Lower leg skin (tissue), 4 donors: ENCODE results near the gene DUSP9. TPM values are rescaled to one million over a fixed set of nuclear protein-coding genes. Genes with fewer than 3 reads are reported as not detected.

Experiments used
- DNase-seq, 2 donors: peaks; one replicate each; pipeline ENCODE4 v3.0.0-alpha.2; 2019; ENCODE audit warnings: low spot score in 2 of 2
- H3K4me3 ChIP-seq: fragments of 200-600 bp; sonication (generic); 2 replicates; pipeline ENCODE4 v1.5.1; 2017; ENCODE audit warnings: mild to moderate bottlenecking, low read depth; ENCODE audit not compliant: poor library complexity, severe bottlenecking
- POLR2A ChIP-seq, 2 donors: fragments of 450-650 bp; IDR thresholded peaks; one replicate each; pipeline ENCODE4 v1.6.1; 2016 to 2017; ENCODE audit warnings: antibody characterized with exemption in 2 of 2, mild to moderate bottlenecking in 1 of 2, moderate library complexity in 1 of 2
- WGBS, 2 donors: methylation state at CpG; one replicate each; pipeline ENCODE4 v1.1.5; 2018; 5-methylcytosine and 5-hydroxymethylcytosine counted together
- intact Hi-C: fragments of 100-400 bp; cut with DNase I; formaldehyde crosslinking; loops from one replicate; pipeline ENCODE4 v1.15.0; 2023; ENCODE audit warnings: low total_unique reads
- total RNA-seq, 4 donors: library from RNA; depleted of rRNA; stranded (reverse); fragments of >200 nt; gene quantifications; one replicate each; pipeline ENCODE4 v1.1.0, GENCODE V29; 2016
- TF ChIP-seq, protein P1 (sequence below), 3 donors: fragments of 450-650 bp; IDR thresholded peaks; one replicate each; pipeline ENCODE4 v1.5.1; 2016; ENCODE audit warnings: antibody characterized with exemption in 3 of 3, mild to moderate bottlenecking in 3 of 3, moderate library complexity in 2 of 3

Gene DUSP9
- total RNA-seq, 4 donors from 2014 or later = 0.13 to 0.20 TPM; not detected in 2

DNA sequence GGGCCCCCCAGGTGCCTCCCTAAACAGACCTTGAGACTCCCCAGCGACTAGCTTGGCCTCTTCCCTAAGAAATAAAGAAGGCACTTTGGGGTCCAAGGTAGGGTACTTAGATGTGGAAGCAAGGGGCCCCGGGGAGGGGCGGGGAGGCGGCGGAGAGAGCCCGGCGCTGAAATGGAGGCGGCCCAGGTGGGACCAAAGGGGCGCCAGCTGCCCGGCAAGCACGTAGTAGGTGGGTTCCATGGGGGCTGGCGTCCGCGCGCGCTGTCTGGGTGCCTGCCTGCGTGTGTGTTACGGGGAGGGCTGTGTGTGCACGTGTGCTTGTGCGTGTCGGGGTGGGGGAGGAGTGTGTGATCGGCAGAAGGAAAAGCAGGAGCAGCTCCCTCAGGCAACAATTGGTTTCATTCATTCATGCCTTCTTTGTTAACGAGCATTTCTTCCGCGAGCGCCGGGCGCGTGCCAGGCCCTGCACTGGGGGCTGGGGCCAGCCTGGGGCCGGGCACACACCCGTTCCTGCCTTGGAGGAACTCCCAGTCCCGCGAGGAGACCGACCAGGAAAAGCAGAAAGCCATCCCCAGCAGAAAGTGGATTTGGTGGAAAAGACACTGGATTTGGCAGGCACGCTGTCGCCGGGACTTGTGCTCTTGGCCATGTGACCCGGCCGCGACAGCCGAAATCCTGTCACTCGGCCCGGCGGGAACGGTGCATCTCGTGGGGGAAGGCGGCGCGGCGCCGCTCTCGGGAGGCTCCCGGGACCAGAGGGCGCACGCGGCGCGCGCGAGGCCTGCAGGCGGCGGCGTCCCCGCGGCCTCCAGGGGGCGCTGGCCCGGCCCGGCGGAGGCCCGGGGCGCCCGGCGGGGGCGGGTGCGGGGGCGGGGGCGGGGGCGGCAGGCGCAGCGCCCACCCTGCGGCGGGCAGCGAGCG is 3.3 kb upstream of the DUSP9 start:
- H3K4me3 ChIP-seq = no peak overlapping the region
- WGBS, 2 donors = 1 to 39% methylated on average over 16 to 63 of the region's 84 CpGs
- intact Hi-C loops = no loop called here
- DNase-seq = peak in 1 of 2 donors; percentile 79
- TF ChIP-seq, protein P1, sequence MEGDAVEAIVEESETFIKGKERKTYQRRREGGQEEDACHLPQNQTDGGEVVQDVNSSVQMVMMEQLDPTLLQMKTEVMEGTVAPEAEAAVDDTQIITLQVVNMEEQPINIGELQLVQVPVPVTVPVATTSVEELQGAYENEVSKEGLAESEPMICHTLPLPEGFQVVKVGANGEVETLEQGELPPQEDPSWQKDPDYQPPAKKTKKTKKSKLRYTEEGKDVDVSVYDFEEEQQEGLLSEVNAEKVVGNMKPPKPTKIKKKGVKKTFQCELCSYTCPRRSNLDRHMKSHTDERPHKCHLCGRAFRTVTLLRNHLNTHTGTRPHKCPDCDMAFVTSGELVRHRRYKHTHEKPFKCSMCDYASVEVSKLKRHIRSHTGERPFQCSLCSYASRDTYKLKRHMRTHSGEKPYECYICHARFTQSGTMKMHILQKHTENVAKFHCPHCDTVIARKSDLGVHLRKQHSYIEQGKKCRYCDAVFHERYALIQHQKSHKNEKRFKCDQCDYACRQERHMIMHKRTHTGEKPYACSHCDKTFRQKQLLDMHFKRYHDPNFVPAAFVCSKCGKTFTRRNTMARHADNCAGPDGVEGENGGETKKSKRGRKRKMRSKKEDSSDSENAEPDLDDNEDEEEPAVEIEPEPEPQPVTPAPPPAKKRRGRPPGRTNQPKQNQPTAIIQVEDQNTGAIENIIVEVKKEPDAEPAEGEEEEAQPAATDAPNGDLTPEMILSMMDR (IDR thresholded peaks at IDR 0.05) = no peak
- TF ChIP-seq POLR2A (IDR thresholded peaks at IDR 0.05) = no peak

DNA sequence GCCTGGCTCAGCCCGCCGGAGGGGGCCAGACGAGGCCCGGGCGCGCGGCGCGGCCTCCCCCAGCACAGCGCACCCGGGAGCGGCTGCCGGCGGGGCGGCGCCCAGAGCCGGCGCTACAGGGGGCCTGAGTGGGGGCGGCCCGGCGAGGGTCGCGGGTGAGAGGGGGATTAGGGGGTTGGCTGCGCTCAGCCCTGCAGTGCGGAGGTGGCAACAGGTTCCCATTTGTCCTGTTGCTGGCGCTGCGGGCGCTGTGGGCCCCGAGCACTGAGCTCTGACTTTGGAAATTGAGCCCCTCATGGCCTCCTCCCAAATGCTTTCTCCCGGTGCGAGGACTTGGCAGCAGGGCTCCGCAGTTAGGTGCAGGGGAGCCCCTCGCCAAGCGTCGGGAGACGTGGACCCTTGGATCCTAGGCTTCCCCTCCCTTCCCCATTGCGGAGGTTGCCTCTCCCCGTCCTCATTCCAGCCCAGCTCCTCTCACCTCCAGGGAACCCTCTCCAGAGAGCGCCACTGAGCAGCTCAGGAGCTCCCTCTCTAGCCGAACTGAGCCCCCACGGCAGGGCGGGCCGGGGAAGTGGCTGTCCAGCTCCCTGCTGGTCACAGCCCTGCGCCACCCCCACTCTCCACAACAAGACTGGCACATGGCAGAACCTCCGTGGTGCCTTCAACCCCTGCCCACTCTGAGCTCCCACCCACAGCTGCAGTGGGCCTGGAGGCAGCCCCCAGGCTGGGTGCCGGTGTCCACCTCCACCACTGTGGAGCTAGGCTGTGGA is 2.5 kb upstream of the DUSP9 start:
- WGBS, 2 donors = 25 to 53% methylated on average over 5 to 11 of the region's 46 CpGs
- intact Hi-C loops = no loop called here
- peak in 1 of 2 donors; percentile 56 for DNase-seq
- TF ChIP-seq, protein P1 (IDR thresholded peaks at IDR 0.05) = no peak
- no peak for TF ChIP-seq POLR2A (IDR thresholded peaks at IDR 0.05)
- H3K4me3 ChIP-seq = no peak overlapping the region

DNA sequence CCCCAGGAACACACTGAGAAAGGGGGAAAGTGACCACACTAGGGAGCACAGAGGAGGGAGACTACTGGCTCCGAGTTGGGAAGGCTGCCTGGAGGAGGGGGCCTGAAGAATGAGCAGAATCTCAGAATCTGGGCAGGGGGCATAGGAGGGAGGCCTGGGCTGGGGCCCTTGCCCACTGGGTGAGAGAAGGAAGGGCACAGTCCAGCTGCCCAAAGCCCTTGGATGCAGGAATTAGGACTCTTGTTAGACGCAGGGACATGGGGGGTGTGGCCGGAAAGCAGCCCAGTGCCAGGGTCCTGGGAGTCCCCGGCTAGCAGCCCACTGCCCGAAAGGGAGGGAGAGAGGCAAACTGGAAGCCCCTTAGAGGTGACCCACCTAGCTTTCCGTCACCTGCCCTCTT is 1.9 kb upstream of the DUSP9 start:
- TF ChIP-seq, protein P1 (IDR thresholded peaks at IDR 0.05) = no peak
- no peak for TF ChIP-seq POLR2A (IDR thresholded peaks at IDR 0.05)
- intact Hi-C loops = no loop called here

DNA sequence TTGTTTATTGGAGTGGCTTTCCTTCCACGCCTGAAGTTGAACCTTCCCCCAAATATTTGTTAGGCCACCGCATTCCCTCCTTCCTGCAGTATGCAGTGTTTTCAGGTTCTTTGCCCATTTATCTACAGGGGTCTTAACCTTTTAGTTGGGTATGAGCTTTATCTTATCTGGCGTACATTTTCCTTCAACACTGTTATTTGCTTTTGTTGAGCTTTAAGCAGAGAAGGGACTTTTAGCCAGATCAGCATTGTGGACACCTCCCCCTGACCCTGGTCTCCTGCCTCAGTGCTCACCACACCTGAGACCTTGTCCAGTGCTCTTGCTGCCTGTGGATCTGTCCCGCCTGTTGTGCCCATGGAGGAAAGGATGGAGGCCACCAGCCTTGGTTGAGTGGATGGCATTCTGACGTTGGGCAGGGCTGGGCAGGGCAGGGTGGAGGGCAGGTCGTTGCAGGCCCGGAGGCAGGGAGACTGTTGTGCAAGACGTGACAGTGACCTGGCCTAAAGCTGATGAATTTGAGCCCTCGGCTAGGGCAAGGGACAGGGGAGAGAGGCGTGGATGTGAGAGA is 998 bp upstream of the DUSP9 start:
- DNase-seq = peak in 1 of 2 donors; percentile 59
- TF ChIP-seq, protein P1 (IDR thresholded peaks at IDR 0.05) = no peak
- no peak for TF ChIP-seq POLR2A (IDR thresholded peaks at IDR 0.05)
- 61 to 67% methylated on average over 10 of the region's 10 CpGs for WGBS, 2 donors
- intact Hi-C loops = no loop called here
- H3K4me3 ChIP-seq = no peak overlapping the region

More for the DNA sequence above, 1.9 kb upstream of the DUSP9 start:
- peak in 1 of 2 donors; percentile 70 for DNase-seq
- WGBS, 2 donors = 79 to 84% methylated on average over 3 to 6 of the region's 6 CpGs
- no peak overlapping the region for H3K4me3 ChIP-seq

DNA sequence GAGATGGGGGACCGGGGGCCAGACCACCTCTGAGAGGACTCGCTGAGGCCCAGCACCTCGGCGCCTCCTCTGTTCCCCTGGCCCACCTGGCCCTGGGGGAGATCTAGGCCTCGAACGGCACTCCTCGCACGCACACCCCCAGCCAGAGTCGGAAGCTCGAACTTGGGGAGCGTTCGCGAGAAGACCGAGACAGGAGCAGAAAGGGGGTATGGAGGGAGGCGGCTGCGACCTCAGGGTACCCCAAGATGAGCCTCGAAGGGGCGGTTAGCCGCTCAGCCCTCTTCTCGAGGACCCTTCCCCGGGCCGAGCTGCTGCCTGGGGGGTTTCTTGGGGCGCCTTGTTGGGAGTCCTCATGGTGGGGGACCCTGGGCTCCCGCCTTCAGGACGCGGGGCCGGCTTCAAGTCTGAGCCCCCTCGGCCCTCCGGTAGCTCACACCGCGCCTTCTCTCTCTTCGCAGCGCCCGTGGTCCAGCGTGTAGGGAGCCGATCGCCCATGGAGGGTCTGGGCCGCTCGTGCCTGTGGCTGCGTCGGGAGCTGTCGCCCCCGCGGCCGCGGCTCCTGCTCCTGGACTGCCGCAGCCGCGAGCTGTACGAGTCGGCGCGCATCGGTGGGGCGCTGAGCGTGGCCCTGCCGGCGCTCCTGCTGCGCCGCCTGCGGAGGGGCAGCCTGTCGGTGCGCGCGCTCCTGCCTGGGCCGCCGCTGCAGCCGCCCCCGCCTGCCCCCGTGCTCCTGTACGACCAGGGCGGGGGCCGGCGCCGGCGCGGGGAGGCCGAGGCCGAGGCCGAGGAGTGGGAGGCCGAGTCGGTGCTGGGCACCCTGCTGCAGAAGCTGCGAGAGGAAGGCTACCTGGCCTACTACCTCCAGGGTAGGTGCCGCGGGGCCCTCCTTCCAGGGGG is 706 bp downstream of the DUSP9 start:
- H3K4me3 ChIP-seq = no peak overlapping the region
- TF ChIP-seq POLR2A (IDR thresholded peaks at IDR 0.05) = no peak
- TF ChIP-seq, protein P1 (IDR thresholded peaks at IDR 0.05) = no peak
- intact Hi-C loops = no loop called here
- DNase-seq = peak in 1 of 2 donors; percentile 83
- WGBS, 2 donors = 60% methylated on average over 45 of the region's 85 CpGs; no CpG with 5 or more reads in 1 of the 2 donors
